HepG2 (cell line): Measurements from ENCODE around the gene PNRC1. TPM values are rescaled to one million over a fixed set of nuclear protein-coding genes. Genes with fewer than 3 reads are reported as not detected.

Experiments used
- ATAC-seq: fragments of 200-7000 bp; cut with Tn5 transposase; 3 replicates; pipeline ENCODE4 v1.9.1; 2020; ENCODE audit warnings: mild to moderate bottlenecking, moderate library complexity
- BruUV-seq: library from RNA; stranded (reverse); fragments of 400-500 nt; replicated peaks from 2 replicates; lab custom pipeline; 2021; lab: Mats Ljungman, UMichigan
- CTCF ChIA-PET: fragments of 300-600 bp; formaldehyde crosslinking; extraction: SDS; loops from one replicate; lab custom pipeline; 2021; ENCODE audit warnings: low total read pairs, inconsistent platforms, low intra/inter-chr PET ratio; lab: Yijun Ruan, JAX
- POLR2A ChIA-PET: fragments of 350-600 bp; sonication (Branson Sonifier 250); formaldehyde crosslinking; loops from one replicate; lab custom pipeline; 2020; ENCODE audit warnings: antibody characterized with exemption, inconsistent platforms; lab: Yijun Ruan, JAX
- DNase-seq: peaks from one replicate; pipeline ENCODE4 v3.0.0-alpha.2; 2015; ENCODE audit warnings: low spot score
- FAIRE-seq: peaks from 3 replicates; lab custom pipeline; 2011; peaks lifted over from hg19 to GRCh38; lab: Jason Lieb, UNC
- H2AFZ ChIP-seq: one replicate; pipeline ENCODE4 v1.6.1; 2011; ENCODE audit warnings: low read length, inconsistent platforms
- H3K27ac ChIP-seq: fragments of 300-600 bp; 3 replicates; pipeline ENCODE4 v1.8.0; 2011; ENCODE audit warnings: mixed run types, mild to moderate bottlenecking, mixed read lengths, low read length, inconsistent platforms; ENCODE audit not compliant: insufficient read depth; ENCODE audit errors: extremely low read length
- H3K27me3 ChIP-seq, 2 experiments: fragments of 200-600 bp in 1 of 2; 2 replicates in 1 of 2; 3 replicates in 1 of 2; pipeline versions ENCODE4 v1.6.0 to v1.8.0; 2011; ENCODE audit warnings: low read length in 2 of 2, mild to moderate bottlenecking in 2 of 2, moderate library complexity in 2 of 2, inconsistent platforms in 1 of 2; ENCODE audit not compliant: insufficient read depth in 2 of 2, control insufficient read depth in 1 of 2
- H3K36me3 ChIP-seq, 2 experiments: fragments of 200-600 bp in 1 of 2; replicated peaks in 1 of 2; 2 replicates in 1 of 2; 3 replicates in 1 of 2; pipeline versions ENCODE4 v1.5.1 to v1.8.0; 2011; ENCODE audit warnings: low read length in 2 of 2, inconsistent platforms in 1 of 2; ENCODE audit not compliant: insufficient read depth in 2 of 2, control insufficient read depth in 1 of 2
- H3K4me1 ChIP-seq: 2 replicates; pipeline ENCODE4 v1.5.1; 2012; ENCODE audit warnings: low read length, inconsistent platforms; ENCODE audit not compliant: insufficient read depth
- H3K4me2 ChIP-seq: 2 replicates; pipeline ENCODE4 v1.6.0; 2011; ENCODE audit warnings: low read depth, low read length, inconsistent platforms
- H3K4me3 ChIP-seq, 3 experiments: fragments of 200-600 bp in 1 of 3; sonication (generic), shearing (Covaris generic) in 1 of 3; replicated peaks in 1 of 3; 2 replicates each; pipeline ENCODE4 v1.5.1; 2011 to 2016; ENCODE audit warnings: low read length in 3 of 3, inconsistent platforms in 2 of 3, low read depth in 2 of 3, mild to moderate bottlenecking in 2 of 3, control low read depth in 1 of 3, mixed read lengths in 1 of 3; ENCODE audit not compliant: insufficient read depth in 1 of 3
- H3K79me2 ChIP-seq: one replicate; pipeline ENCODE4 v1.6.1; 2011; ENCODE audit warnings: low read length, inconsistent platforms; ENCODE audit not compliant: insufficient read depth
- H3K9ac ChIP-seq: 2 replicates; pipeline ENCODE4 v1.6.0; 2011; ENCODE audit warnings: mild to moderate bottlenecking, low read depth, low read length, inconsistent platforms; ENCODE audit not compliant: insufficient read depth
- H3K9me3 ChIP-seq: 2 replicates; pipeline ENCODE4 v1.5.1; 2012; ENCODE audit warnings: mild to moderate bottlenecking, low read length
- H4K20me1 ChIP-seq: 2 replicates; pipeline ENCODE4 v1.6.0; 2011; ENCODE audit warnings: inconsistent platforms, mild to moderate bottlenecking, low read length, moderate library complexity; ENCODE audit not compliant: insufficient read depth
- ASH2L ChIP-seq: fragments of 300-600, 200-600 bp; sonication (generic); IDR thresholded peaks from 2 replicates; pipeline ENCODE4 v1.7.0; 2017; ENCODE audit warnings: low read depth, mild to moderate bottlenecking, moderate library complexity, mixed read lengths, low read length; ENCODE audit not compliant: insufficient read length
- CEBPB ChIP-seq: IDR thresholded peaks from 2 replicates; pipeline ENCODE4 v1.6.1; 2011; ENCODE audit warnings: low read depth, low read length, improper control_type of control experiment, borderline replicate concordance
- CEBPG ChIP-seq: IDR thresholded peaks from 2 replicates; pipeline ENCODE4 v1.6.1; 2016
- CHCHD3 ChIP-seq: sonication (generic); formaldehyde crosslinking; IDR thresholded peaks from 2 replicates; pipeline ENCODE4 v1.8.0; 2022; ENCODE audit warnings: mild to moderate bottlenecking, missing genetic modification reagents, moderate library complexity
- ESRRA ChIP-seq: sonication (generic); formaldehyde crosslinking; IDR thresholded peaks from 2 replicates; pipeline ENCODE4 v1.5.1; 2020; ENCODE audit warnings: mild to moderate bottlenecking, low read depth, missing genetic modification reagents
- IRF9 ChIP-seq: sonication (generic); formaldehyde crosslinking; IDR thresholded peaks from 2 replicates; pipeline ENCODE4 v1.8.0; 2022; ENCODE audit warnings: missing genetic modification reagents, mild to moderate bottlenecking, borderline replicate concordance
- RNF219 ChIP-seq: sonication (generic); formaldehyde crosslinking; IDR thresholded peaks from 2 replicates; pipeline ENCODE4 v1.5.0; 2020; ENCODE audit warnings: mild to moderate bottlenecking, missing genetic modification reagents
- TFAP4 ChIP-seq: sonication (generic); IDR thresholded peaks from 2 replicates; pipeline ENCODE4 v1.6.1; 2016; ENCODE audit warnings: low read depth, borderline replicate concordance
- ZMYM3 ChIP-seq: sonication (generic); formaldehyde crosslinking; IDR thresholded peaks from 2 replicates; pipeline ENCODE4 v1.5.1; 2020; ENCODE audit warnings: mild to moderate bottlenecking, missing genetic modification reagents
- ZNF224 ChIP-seq: sonication (generic); formaldehyde crosslinking; IDR thresholded peaks from 2 replicates; pipeline ENCODE4 v1.5.0; 2020; ENCODE audit warnings: mild to moderate bottlenecking, missing genetic modification reagents
- ZNF512B ChIP-seq: sonication (generic); formaldehyde crosslinking; IDR thresholded peaks from 2 replicates; pipeline ENCODE4 v1.5.1; 2020; ENCODE audit warnings: missing genetic modification reagents, mild to moderate bottlenecking, borderline replicate concordance
- ZNF605 ChIP-seq: sonication (generic); formaldehyde crosslinking; IDR thresholded peaks from 2 replicates; pipeline ENCODE4 v1.8.0; 2022; ENCODE audit warnings: mild to moderate bottlenecking, missing genetic modification reagents
- ZNF644 ChIP-seq: IDR thresholded peaks from 2 replicates; pipeline ENCODE4 v1.6.1; 2016; ENCODE audit warnings: low read depth
- ZSCAN5A ChIP-seq: sonication (generic); formaldehyde crosslinking; IDR thresholded peaks from 2 replicates; pipeline ENCODE4 v1.8.0; 2022; ENCODE audit warnings: mild to moderate bottlenecking, missing genetic modification reagents, borderline replicate concordance
- WGBS: methylation state at CpG from one replicate; pipeline ENCODE4 v1.1.6; 2017; ENCODE audit warnings: low lambda C conversion rate; 5-methylcytosine and 5-hydroxymethylcytosine counted together
- in situ Hi-C: cut with HindIII; loops from 2 replicates; pipeline ENCODE4 v1.10.0; 2017; ENCODE audit warnings: low pct_unique_long_range_greater_than_20kb; ENCODE audit not compliant: extremely low pct_ligation_motif_present
- intact Hi-C: fragments of 100-400 bp; cut with micrococcal nuclease; formaldehyde crosslinking; loops from one replicate; pipeline ENCODE4 v1.10.0; 2022; ENCODE audit not compliant: unreplicated experiment
- polyA plus RNA-seq, 8 experiments: library from polyadenylated mRNA; depleted of rRNA in 3 of 8; stranded (reverse) in 7 of 8; unstranded in 1 of 8; fragments of >200 nt; fragmentation: Illumina TruSeq in 4 of 8; extraction: Trizol in 4 of 8; gene quantifications; 2 replicates each; pipeline versions ENCODE4 v1.2.1 to v1.2.3, GENCODE V29; 2011 to 2016; ENCODE audit warnings: low read depth in 4 of 8, missing spikeins in 1 of 8, mixed read lengths in 1 of 8; ENCODE audit not compliant: insufficient read depth in 1 of 8
- total RNA-seq, 5 experiments: library from RNA; depleted of rRNA; stranded (reverse); fragments of >200 nt; fragmentation: Illumina TruSeq; extraction: Trizol; gene quantifications; 2 replicates each; pipeline ENCODE4 v1.2.3, GENCODE V29; 2016; ENCODE audit warnings: low read depth in 1 of 5

PNRC1 gene
- total and polyA plus RNA-seq, 2 of the 13 experiments (the other 11 are each of a cell fraction or from before 2014, with no cell fraction given) = 17.6 to 36.0 TPM

GRCh38 chr6:89050155-89050554, 30.4 kb upstream of the PNRC1 start:
- 0 out of 5 replicates have a peak, but pooled peaks cover 0 to 3% of the 10 kb centered on the region in 2 experiments for H3K27me3 ChIP-seq
- ChIA-PET POLR2A (interaction anchor here (1.1 to 2.6 kb wide), 2 partner anchors 23 to 31 kb away, joined by 4 to 15 read pairs; partner anchors contain the start of gene PNRC1), CTCF (no interaction called here)
- no peak overlapping the region for H3K4me2 ChIP-seq
- H3K36me3 ChIP-seq = no peaks in the 10 kb centered on the region
- DNase-seq (peak; percentile 23), ATAC-seq (peak; percentile 71), FAIRE-seq (no peak)
- intact Hi-C loops (no loop called here), in situ Hi-C loops (no loop called here)
- BruUV-seq = no TSS peak
- H4K20me1 ChIP-seq = no peaks in the 10 kb centered on the region
- no peak overlapping the region for H3K27ac ChIP-seq
- H3K9ac ChIP-seq = no peak overlapping the region
- H3K4me3 ChIP-seq = no peak overlapping the region
- no peaks in the 10 kb centered on the region for H3K79me2 ChIP-seq
- no peaks in the 10 kb centered on the region for H3K9me3 ChIP-seq
- H2AFZ ChIP-seq = no peak overlapping the region
- 0% methylated on average over 3 of the region's 3 CpGs for WGBS
- H3K4me1 ChIP-seq = peaks cover 26% of the 10 kb centered on the region
- TF ChIP-seq IRF9 (CRISPR knock-in tag) = no peak
- peak; percentile 74 for TF ChIP-seq CEBPG (CRISPR knock-in tag)
- TF ChIP-seq RNF219 = no peak
- no peak for TF ChIP-seq ZNF644 (CRISPR knock-in tag)
- no peak for TF ChIP-seq ZNF605 (CRISPR knock-in tag)
- no peak for TF ChIP-seq ASH2L
- TF ChIP-seq ZNF512B (CRISPR knock-in tag) = no peak
- TF ChIP-seq ZNF224 (CRISPR knock-in tag) = no peak
- TF ChIP-seq TFAP4 = peak; percentile 64; the same call in 1 of the 2 replicates
- peak; percentile 95 for TF ChIP-seq CEBPB
- no peak for TF ChIP-seq ESRRA (CRISPR knock-in tag)
- TF ChIP-seq CHCHD3 (CRISPR knock-in tag) = no peak
- TF ChIP-seq ZMYM3 (CRISPR knock-in tag) = no peak
- no peak for TF ChIP-seq ZSCAN5A (CRISPR knock-in tag)
